WERI-Rb-1 (cell line): Measurements from ENCODE around the gene DERL2.
A peak's percentile ranks its signal among the peaks of the same experiment; 100 is the strongest.

Experiments
- DNase-seq: peaks from one replicate; pipeline ENCODE4 v3.0.0-alpha.2; 2020
- H3K27ac ChIP-seq: fragments of 250-450 bp; sonication (Bioruptor Pico); 2 replicates; pipeline ENCODE4 v1.5.1; 2020; ENCODE audit warnings: mild to moderate bottlenecking, moderate library complexity
- H3K27me3 ChIP-seq: fragments of 250-450 bp; sonication (Bioruptor Pico); 2 replicates; pipeline ENCODE4 v1.5.1; 2021; ENCODE audit warnings: mild to moderate bottlenecking, low read depth, moderate library complexity; ENCODE audit not compliant: insufficient read depth, severe bottlenecking
- H3K36me3 ChIP-seq: fragments of 250-450 bp; sonication (Bioruptor Pico); 2 replicates; pipeline ENCODE4 v1.5.1; 2020; ENCODE audit warnings: mild to moderate bottlenecking, moderate library complexity
- H3K4me3 ChIP-seq: 2 replicates; pipeline ENCODE4 v1.5.1; 2011; ENCODE audit warnings: low read depth, mild to moderate bottlenecking, control low read depth, low read length
- H3K9me3 ChIP-seq: fragments of 250-450 bp; sonication (Bioruptor Pico); 2 replicates; pipeline ENCODE4 v1.5.1; 2021; ENCODE audit warnings: mild to moderate bottlenecking, moderate library complexity; ENCODE audit not compliant: severe bottlenecking
- TF ChIP-seq, protein P1 (sequence below): IDR thresholded peaks from 2 replicates; pipeline ENCODE4 v1.5.1; 2011; ENCODE audit warnings: low read depth, mild to moderate bottlenecking, control low read depth, inconsistent platforms, low read length

DERL2 gene

DNA sequence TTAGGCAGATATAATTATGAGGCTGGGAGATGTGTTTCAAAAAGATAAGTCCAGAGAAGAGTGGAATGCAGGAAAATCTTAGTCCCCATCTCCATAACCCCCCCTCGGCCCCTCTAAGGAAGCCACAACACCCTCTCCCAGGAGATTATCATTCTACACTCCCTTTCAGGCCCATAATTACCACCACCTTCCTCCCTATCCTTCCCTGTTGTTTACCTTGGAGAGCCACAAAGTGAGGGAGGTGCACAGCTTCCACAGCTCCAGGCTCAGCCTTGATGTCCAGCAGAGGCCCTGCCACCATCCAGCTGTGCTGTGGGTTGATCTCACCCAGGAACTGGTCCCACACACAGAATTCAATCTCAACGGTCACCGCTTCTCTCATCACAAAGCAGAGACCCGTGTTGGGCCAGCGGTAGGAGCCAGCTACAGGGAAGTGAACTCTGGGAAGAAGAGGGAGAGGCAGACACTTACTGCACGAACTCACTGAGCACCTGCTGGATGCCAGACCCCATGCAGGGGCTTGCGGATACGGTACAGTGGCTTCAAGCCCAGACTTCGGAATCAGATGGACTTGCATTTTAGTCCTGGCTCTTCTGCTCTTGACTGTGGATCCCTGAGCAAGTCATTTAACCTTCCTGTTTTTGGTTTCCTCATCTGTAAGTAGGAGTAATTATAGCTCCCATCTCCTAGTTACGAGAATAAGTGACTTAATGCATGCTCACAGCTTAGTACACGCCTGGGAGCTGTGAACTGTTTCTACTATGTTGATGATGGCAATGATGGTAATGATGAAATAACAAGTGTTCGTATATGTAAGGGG lies 44.5 kb upstream of the DERL2 start:
- DNase-seq: no peak
- Histone ChIP-seq H3K36me3 (no peaks in the 10 kb centered on the region), H3K27ac (no peak overlapping the region), H3K9me3 (no peaks in the 10 kb centered on the region), H3K4me3 (no peak overlapping the region), H3K27me3 (no peaks in the 10 kb centered on the region)
- TF ChIP-seq, protein P1, sequence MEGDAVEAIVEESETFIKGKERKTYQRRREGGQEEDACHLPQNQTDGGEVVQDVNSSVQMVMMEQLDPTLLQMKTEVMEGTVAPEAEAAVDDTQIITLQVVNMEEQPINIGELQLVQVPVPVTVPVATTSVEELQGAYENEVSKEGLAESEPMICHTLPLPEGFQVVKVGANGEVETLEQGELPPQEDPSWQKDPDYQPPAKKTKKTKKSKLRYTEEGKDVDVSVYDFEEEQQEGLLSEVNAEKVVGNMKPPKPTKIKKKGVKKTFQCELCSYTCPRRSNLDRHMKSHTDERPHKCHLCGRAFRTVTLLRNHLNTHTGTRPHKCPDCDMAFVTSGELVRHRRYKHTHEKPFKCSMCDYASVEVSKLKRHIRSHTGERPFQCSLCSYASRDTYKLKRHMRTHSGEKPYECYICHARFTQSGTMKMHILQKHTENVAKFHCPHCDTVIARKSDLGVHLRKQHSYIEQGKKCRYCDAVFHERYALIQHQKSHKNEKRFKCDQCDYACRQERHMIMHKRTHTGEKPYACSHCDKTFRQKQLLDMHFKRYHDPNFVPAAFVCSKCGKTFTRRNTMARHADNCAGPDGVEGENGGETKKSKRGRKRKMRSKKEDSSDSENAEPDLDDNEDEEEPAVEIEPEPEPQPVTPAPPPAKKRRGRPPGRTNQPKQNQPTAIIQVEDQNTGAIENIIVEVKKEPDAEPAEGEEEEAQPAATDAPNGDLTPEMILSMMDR: no peak

DNA sequence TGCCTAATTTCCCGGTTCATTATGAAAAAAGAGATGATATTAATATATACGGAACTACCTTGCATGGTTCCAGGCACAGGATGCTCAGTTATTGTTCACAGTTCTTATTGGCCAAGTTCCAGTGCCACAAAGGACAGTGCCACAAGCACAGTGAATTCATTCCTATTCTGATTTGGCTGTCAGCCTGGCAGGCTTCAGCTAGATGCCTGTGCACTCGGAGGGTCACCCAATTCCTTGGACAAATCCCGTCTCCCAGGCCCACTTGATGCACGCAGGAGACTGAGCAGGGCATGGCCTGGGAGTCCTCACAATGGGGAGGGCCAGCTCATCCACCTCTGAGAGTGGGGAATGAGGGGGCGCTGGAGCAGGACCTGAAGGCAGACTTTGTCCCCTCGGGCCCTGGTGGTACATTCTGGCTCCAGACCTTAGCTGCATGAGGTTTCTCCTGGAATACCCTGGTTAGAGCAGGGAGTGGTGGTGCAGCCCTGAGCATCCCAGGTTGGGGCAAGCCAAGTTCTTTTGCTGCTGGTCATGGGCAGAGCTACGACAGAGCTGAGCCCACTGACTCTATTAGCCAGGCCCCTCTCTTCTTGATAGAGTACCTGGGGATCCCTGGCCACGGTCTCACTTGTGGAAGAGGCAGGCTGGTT lies 41.7 kb upstream of the DERL2 start:
- Histone ChIP-seq H3K9me3 (no peaks in the 10 kb centered on the region), H3K36me3 (no peaks in the 10 kb centered on the region), H3K27me3 (no peaks in the 10 kb centered on the region), H3K4me3 (no peak overlapping the region), H3K27ac (no peak overlapping the region)
- TF ChIP-seq, protein P1: no peak
- no peak for DNase-seq

DNA sequence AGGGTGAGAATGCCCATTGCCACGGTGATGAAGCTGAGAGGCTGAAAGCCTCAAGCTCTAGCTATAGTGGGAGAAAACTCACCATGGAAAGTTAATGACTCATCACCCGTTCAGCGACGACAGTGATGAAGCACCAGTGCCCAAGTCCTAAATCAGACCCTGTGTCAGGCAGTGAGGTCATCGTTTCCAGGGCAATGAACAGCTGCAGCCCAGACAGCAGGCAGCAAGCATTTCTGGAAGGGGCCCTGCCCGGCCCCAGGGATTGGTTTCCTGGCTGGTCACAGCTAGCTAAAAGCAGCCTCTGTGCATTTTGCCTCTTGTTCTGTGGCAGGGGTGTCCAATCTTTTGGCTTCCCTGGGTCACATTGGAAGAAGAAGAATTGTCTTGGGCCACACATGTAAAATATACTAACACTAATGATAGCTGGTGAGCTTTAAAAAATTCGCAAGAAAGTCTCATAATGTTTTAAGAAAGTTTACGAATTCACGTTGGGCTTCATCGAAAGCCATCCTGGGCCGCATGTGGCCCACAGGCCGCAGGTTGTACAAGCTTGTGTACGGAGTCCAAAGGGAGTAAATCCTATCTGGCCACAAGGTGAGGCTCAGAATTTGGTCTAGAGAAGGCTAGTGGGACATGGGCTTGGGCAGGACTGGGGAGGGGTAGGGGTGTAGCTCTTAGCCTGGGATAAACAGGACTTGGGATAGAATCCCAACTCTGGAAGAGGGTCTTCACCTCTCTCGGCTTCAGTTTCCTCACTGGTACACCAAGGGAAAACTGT lies 41.0 kb upstream of the DERL2 start:
- peak; percentile 62 for DNase-seq
- H3K27ac ChIP-seq: no peak overlapping the region
- H3K4me3 ChIP-seq: no peak overlapping the region
- TF ChIP-seq, protein P1: no peak
- no peaks in the 10 kb centered on the region for H3K9me3 ChIP-seq
- no peaks in the 10 kb centered on the region for H3K27me3 ChIP-seq
- H3K36me3 ChIP-seq: no peaks in the 10 kb centered on the region

DNA sequence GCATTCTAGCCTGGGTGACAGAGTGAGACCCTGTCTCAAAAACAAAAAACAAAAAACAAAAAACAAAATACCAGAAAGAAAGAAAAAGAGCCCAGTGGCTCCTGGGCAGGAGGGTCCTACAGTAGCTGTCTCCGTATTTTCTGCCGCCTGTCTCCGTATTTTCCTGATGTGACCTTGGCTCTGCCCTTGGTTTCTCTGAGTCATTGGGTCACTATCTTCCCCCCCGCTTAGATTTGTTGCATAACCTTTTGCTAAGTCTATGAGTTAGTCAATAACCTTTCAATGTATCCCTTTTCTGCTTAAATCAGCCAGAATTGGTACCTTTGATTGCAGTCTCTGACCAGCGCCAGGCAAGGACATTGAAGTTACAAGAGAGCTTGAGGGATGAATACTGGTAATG lies 37.3 kb upstream of the DERL2 start:
- Histone ChIP-seq H3K27me3 (no peaks in the 10 kb centered on the region), H3K9me3 (no peaks in the 10 kb centered on the region), H3K4me3 (no peak overlapping the region), H3K27ac (no peak overlapping the region), H3K36me3 (no peaks in the 10 kb centered on the region)
- TF ChIP-seq, protein P1: no peak
- DNase-seq: no peak

GRCh38 chr17:5522476-5522875 lies 36.5 kb upstream of the DERL2 start:
- H3K27me3 ChIP-seq: no peaks in the 10 kb centered on the region
- no peaks in the 10 kb centered on the region for H3K36me3 ChIP-seq
- no peak overlapping the region for H3K27ac ChIP-seq
- TF ChIP-seq, protein P1: peak; percentile 10; the same call in 1 of the 2 replicates
- no peaks in the 10 kb centered on the region for H3K9me3 ChIP-seq
- DNase-seq: no peak
- H3K4me3 ChIP-seq: no peak overlapping the region
